Measurements from ENCODE around the gene BRCC3.
"Not testable (repeated sequence)": the region's sequence is repeated elsewhere in the genome, so short reads cannot be mapped to it uniquely, and the experiment has no call there.

Gene BRCC3

DNA sequence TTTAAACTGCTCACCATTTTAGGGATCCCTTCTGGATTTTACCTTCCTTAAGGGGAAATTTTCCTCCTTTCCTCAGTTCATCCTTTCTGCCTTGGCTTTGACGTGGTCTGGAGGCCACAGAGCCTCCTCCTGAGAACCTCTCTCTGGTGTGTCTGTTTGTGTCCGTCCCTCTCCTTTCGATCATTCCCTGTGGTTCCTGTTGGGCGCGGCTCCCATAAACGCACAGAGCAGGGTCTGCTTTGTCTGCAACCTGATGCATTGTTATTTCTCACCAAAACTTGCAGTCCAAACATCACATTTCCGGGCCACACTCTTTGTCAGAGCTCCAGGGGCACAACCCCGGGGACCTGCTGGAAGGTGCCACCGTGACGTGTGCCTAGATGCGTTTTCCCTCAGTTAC, 76.9 kb downstream of the BRCC3 start:
- not testable (repeated sequence) for DNase-seq

GRCh38 chrX:155148724-155149537, 77.6 kb downstream of the BRCC3 start:
- peak; percentile 32 for DNase-seq

DNA sequence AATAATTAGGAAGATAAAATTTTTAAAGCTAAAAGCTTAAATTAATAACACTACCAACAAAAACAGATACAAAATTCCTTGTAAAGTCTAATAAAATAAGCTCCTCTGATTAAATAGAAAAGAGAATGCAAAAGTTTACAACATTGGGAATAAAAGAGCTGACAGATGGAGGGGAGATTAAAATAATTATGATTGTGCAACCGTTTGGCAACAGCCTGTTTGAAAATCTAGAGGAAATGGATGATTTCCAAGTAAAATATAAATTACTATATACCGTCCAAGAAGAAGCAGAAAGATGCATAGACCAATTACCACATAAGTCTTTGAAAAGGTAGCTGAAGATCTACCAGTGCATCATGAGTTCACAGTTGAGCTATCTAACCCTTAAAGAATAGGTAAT, 98.6 kb downstream of the BRCC3 start:
- no peak for DNase-seq

All from activated CD4-positive, alpha-beta T cell treated with anti-CD3 and anti-CD28 coated beads, Interleukin-2, amount 50 U/mL, for 16 hours (primary cell).